AG08395 (cell line): ENCODE measurements around the gene GHSR.
A peak's percentile ranks its signal among the peaks of the same experiment; 100 is the strongest.

Source experiments
- DNase-seq: peaks from one replicate; pipeline ENCODE4 v3.0.0; 2012; ENCODE audit warnings: mixed read lengths, low spot score

The GHSR gene

DNA sequence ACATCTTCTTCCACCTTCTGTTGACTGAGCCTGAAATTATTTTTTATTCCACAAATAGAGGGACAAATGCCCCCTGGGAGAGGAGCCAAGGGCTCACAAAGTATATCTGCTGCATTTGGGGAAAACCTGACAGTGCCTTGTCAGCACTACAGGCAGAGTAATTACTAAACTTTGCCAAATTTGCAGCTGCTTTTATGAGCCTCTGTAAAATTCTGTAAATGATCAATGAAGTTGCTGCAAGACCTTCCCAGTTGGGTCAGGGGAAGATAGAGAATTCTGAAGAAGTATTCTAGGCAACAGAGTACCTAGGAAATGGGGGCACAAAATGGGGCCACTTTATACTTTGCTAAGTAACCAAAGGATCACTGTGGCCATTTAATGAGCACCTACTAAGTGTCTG lies 10.5 kb downstream of the GHSR start:
- DNase-seq: no peak

DNA sequence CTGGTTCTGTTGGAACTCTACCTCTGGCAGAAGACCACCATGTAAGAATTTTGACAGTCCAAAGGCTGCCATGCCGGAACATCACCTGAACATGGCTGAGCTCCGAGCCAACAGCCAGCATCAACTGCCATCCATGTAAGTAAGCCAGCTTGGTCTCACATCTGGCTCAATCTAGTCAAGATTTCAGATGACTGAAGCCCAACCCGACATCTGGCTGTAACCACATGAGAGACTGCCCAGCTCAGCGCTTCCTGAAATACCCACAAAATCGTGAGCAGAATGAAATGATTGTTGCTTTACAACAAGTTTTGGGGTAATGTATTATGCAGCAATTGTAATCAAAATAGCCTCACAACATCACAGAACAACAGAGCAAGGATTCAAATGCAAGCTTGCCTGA lies 32.9 kb downstream of the GHSR start:
- no peak for DNase-seq

DNA sequence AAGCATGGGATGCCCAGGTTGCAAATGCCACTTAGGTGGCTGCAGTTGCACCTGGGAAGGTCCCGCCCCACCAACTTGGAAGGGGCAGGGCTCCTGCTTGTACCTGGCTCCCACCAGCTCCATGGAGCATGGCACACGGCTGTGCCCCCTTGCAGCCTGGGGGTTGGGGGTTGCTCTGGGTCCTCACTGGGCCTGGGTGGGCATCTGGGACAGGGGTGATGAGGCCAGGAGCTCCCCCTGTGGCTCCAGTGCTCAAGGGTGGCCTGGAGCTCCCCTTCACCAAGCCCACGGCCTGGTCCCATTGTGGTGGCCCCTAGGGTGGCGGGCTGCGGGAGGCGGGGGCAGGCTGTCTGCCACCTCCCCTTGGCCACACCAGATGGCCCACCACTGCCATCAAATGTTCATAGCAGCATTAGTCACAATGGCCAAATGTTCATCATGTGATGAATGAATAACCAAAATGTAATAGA lies 36.7 kb downstream of the GHSR start:
- no peak for DNase-seq

DNA sequence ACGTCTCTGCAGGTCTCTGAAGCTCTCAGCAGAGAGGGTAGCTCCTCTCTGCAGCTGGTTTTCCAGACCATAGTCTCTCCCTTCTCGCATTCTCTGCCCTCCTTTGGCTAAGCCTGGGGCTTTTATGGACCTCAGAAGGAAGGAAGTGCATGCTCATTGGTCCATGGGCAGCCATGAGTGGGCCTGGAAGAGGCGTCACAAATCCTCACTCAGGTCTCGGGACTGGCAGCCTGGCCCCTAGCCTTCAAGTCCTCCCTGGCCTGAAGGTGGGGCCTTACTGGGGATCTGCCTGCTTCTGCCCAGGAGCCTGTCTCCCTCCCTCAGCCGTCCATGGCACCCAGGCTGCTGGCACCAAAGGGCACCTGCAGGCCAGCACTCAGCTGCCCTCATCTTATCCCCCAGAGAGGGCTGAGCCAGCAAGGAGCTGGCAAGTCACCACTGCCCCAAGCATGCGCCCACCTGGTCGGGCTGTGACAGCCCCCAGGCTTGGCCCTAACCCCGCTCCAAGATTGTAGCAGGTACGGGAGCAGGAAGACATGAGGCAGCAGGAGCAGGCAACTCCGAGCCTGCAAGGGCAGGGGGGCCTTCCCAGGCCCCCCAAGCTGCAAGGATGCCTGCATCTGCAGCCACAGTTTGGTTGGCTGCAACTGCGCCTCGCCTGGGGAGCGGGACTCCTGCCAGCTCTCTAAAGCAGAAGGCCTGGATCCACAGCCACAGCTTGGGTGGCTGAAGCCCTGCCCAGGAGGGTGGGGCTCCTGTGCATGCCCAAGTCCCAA lies 37.4 kb downstream of the GHSR start:
- no peak for DNase-seq

DNA sequence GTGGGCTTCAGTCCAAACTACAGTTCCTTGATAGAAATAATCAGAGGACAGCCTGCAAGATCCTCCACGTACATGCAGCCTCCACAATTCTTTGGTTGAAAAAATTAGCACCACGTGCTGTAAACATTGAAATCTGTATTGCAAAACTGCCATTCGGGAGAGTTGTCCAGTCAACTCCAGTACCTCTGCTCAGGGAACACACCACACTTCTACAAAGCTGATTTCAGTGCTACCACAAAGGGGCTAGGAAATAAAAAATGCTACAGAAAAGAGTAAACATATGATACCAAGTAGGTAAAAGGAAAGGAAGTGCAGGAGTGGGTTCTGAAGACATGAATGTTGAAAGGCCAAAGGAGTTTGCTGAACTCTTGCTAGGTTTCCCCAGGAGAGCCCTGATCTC lies 40.4 kb downstream of the GHSR start:
- DNase-seq: no peak

DNA sequence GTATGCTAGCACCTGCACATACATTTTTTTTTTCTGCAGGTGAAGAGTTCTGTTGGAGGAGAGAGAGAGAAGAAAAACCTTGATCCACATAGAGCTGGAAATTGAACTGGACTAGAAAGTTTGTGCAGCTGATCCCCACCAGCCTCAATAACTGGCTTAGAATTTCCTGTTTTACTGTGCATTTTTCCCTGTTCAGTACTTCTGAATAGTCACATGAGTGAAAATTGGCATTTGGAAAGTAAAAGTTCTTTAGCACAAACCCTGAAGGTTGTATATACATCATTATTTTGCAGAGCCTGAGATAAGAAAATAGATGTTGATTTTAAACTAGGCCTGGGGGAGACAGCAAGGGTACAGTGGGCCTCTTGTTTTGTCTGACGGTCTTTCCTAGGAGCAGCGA lies 42.3 kb downstream of the GHSR start:
- DNase-seq: no peak

DNA sequence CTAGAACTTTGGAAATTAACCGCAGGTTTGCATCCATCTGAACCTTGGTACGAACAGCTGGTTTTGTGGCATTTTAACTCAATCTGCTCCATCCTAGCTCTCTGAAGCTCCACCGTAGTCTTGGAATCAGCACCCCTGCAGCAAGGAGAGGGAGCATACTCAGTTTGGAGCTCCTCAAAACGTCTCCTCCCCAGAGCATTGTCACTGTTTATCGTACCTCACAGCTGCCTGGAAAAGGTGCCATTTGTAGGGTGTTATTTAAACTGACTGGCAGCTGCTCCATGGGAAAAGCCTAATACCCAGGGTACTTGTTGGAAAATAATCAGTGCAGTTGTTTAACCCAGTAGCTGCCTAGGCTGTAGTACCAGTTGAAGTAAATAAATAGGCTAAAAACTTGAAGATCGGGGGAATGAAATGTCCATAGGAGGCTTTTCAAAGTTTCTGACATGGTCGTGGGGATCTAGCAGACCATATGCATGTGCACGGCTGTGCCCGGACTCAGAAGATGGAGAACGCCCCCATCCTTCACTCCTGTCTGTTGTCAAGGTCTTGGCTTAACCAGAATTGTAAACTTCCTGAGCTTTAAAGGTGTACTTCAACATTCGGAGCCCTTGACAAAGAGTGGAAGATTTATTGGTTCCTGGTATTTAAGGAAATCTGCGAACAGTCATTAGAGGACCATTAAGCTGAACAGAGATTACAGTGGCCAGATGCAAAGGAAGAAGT lies 43.9 kb downstream of the GHSR start:
- no peak for DNase-seq

DNA sequence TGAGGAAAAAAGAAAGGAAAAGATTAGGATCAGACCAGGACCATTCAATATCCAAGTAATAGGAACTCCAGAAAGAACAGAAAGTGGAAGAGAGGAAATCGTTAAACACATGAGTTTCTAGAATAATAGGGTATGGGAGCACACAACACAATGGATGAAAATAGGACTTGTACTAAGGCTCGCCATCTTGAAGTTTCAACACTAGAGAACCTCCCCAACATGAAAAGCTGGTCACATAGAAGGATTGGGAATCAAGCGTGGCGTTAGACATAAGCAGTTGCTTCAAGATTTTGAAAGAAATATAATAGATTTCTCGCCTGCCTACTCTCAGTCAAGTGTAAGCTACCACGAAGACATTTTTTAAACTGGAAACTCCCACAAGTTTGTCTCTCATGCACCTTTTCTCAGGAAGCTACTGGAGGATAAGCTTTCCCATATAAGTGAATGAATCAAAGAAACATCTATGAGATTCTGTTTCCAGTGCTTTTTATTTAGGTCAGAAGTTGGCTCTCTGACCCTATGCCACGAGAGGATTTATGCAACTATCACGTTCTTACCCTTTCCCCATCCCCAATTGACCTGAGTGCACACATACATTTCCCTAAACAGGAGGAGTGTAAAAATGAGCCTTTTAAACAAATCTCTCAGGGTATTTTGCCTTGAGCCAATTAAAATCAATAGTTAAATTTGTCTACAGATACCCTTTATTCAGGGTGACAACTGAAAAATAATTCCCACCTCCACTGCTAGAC lies 45.2 kb downstream of the GHSR start:
- no peak for DNase-seq

DNA sequence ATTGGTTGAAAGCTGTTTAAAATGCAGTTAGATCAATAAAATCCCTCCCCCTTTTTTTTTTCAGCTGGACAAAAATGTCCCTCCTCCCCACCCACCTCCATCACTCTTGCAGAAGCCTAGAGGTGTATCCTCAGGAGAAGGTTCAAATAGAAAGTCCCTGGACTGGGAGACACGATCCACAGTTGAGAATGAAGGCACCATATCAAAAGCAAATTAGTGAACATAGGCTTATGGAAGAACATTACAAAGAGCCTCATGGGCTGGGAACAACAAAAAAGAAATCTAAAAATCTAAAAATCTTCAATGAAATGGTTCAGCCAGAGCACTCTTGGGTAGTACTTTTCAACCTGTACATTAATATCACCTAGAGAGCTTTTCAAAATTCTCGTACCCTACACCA lies 46.2 kb downstream of the GHSR start:
- DNase-seq: no peak

DNA sequence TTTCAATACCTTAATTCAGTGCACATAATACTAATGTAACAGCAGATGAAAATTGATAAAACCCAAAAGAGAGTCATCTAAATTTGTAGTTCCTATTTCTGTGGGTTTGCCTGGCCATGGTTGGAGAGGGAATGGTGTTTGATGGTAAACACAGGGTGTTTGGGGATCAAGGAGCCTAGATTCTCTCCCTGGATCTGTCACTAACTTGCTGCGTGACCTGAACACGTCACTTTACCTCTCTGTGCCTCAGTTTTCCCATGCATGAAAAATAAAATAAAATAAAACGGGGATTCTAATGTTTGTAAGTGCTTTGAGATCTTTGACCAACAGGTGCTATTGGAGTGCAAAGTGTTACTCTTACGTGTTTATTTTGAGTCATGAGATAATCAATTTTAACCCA lies 49.8 kb downstream of the GHSR start:
- DNase-seq: no peak

DNA sequence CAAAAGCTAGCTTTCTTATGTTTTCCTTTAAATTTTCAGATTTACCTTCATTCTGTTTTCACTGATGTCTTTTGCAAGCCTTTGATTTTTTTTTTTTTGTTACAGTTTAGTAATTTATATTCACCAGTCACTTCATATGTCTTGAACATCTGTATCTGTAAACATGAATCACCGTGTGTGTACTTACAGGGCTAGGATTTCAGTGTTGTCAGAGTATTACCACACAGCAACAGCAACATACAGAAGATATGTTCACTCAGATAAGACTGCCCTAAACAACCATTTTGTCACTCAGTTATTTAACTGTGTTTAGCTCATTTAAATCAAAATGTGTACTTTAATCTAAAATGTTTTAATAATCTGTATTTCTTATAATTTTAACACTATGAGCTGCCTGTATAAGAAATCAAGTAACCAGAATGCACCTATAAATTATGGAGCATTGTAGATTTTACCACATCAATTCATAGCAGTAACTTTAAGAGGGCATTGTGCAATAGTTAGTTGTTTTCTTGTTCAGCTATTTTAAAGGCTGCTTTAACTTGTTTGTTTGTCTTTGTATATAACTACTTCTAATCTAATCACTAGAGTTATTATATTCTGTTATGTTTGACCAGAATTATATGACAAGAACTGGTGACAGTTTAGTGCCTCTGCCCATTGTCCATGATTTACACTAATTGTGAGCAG lies 50.4 kb downstream of the GHSR start:
- DNase-seq: peak; percentile 17

DNA sequence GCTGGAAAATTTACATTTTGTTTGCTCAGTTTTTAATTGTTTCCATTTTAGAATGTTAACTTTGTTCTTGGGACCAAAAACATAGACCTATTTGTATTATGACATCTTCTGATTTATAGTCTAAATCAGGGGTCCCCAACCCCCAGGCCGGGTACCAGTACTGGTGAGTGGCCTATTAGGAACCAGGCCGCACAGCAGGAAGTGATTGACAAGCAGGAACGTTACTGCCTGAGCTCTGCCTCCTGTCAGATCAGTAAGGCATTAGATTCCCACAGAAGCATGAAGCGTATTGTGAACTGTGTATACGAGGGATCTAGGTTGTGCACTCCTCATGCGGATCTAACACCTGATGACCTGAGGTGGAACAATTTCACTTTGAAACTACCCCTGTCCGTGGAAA lies 51.9 kb downstream of the GHSR start:
- no peak for DNase-seq

DNA sequence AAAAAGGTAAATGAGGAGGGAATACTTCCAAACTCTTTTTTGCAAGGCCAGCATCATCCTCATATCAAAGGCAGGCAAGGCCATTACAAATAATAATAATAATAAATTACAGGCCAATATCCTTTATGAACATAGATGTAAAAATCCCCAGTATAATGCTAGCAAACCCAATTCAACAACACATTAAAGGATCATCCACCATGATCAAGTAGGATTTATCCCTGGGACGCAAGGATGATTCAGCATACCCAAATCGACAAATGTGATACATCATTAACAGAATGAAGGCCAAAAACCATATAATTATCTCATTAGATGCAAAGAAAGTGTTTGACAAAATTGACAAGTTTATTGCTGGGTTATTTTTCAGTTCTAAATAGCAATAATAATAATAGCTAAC lies 53.6 kb downstream of the GHSR start:
- no peak for DNase-seq
